ES-I3 (cell line): Measurements from ENCODE around the gene TOR1AIP2.
"Not testable (repeated sequence)": the region's sequence is repeated elsewhere in the genome, so short reads cannot be mapped to it uniquely, and the experiment has no call there.

Source experiments
- H3K36me3 ChIP-seq: 2 replicates; pipeline ENCODE4 v1.6.1; 2013; ENCODE audit warnings: mild to moderate bottlenecking, low read length, control low read depth, moderate library complexity; ENCODE audit not compliant: insufficient read depth
- H3K4me1 ChIP-seq: 2 replicates; pipeline ENCODE4 v1.6.1; 2013; ENCODE audit warnings: mild to moderate bottlenecking, control low read depth, low read length; ENCODE audit not compliant: insufficient read depth
- H3K9ac ChIP-seq: 2 replicates; pipeline ENCODE4 v1.6.1; 2013; ENCODE audit warnings: low read depth, mild to moderate bottlenecking, low read length, moderate library complexity
- H3K9me3 ChIP-seq: 2 replicates; pipeline ENCODE4 v1.6.1; 2013; ENCODE audit warnings: mild to moderate bottlenecking, low read length, moderate library complexity; ENCODE audit not compliant: control insufficient read depth, insufficient read depth

The TOR1AIP2 gene

GRCh38 chr1:179865377-179865776, 12.2 kb downstream of the TOR1AIP2 start:
- Histone ChIP-seq H3K9me3 (no peaks in the 10 kb centered on the region), H3K4me1 (no peaks in the 10 kb centered on the region), H3K36me3 (peaks cover 17% of the 10 kb centered on the region), H3K9ac (no peak overlapping the region)

DNA sequence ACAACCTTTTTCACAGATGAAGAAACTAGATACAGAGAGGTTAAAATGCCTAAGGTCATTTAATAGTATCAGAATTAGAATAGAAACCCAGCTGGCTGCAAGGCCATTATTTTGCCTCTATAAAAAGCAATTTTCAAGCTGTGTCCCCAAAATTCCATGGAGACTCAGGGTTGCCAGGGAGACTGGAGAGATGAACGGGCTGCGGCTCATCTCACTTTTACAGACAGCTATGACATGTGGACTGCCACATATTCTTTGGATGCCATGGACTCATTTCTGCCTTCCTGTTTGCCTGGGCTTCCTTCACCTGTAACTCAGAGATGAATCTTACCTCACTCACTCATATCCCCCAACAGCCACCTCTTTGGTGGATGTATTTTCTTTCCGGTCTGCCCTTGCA, 17.0 kb downstream of the TOR1AIP2 start:
- H3K9me3 ChIP-seq, result no peaks in the 10 kb centered on the region
- no peaks in the 10 kb centered on the region for H3K4me1 ChIP-seq
- no peak overlapping the region for H3K9ac ChIP-seq
- peaks cover 17% of the 10 kb centered on the region for H3K36me3 ChIP-seq

DNA sequence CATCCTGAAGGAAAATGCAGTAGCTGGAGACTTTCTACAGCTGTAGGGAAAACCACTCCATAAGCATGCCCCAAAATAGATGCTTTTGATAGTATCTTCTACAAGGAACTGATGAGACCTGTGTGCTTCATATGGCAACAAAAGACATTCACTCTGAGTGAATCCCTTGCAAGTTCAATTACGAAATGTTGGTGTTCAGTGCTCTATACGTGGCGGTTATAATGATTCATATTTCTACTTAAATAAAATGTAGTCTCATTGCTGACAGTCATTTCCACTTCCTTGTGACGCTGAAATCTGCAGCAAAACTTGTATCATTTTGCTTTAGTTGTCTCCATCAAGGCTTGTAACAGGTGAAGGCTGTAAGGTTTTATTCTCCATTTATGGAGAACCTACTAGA, 20.6 kb downstream of the TOR1AIP2 start:
- Histone ChIP-seq H3K4me1 (no peaks in the 10 kb centered on the region), H3K9ac (no peak overlapping the region), H3K9me3 (no peaks in the 10 kb centered on the region), H3K36me3 (peaks cover 3% of the 10 kb centered on the region; the same call in 1 of the 2 replicates)

GRCh38 chr1:179856296-179856695, 21.3 kb downstream of the TOR1AIP2 start:
- Histone ChIP-seq H3K4me1 (no peaks in the 10 kb centered on the region), H3K9me3 (no peaks in the 10 kb centered on the region), H3K36me3 (peaks cover 3% of the 10 kb centered on the region; the same call in 1 of the 2 replicates), H3K9ac (no peak overlapping the region)

DNA sequence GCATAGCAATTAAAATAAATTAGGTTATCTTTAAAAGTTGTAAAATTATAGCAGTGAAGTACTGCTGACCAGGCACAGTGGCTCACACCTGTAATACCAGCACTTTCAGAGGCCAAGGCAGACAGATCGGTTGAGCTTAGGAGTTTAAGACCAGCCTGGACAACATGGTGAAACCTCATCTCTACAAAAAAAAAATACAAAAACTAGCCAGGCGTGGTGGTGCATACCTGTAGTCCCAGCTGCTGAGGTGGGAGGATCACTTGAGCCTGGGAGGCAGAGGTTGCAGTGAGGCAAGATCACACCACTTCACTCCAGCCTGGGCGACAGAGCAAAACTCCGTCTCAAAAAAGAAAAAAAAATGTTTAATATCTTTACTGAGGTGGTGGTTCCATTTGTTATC, 21.8 kb downstream of the TOR1AIP2 start:
- not testable (repeated sequence) for H3K36me3 ChIP-seq, H3K9ac ChIP-seq, H3K4me1 ChIP-seq, H3K9me3 ChIP-seq

- H3K4me1 ChIP-seq, result no peaks in the 10 kb centered on the region
- peaks cover 14% of the 10 kb centered on the region for H3K36me3 ChIP-seq
- H3K9ac ChIP-seq, result no peak overlapping the region
- no peaks in the 10 kb centered on the region for H3K9me3 ChIP-seq
Measured at GRCh38 chr1:179853102-179853501, 24.5 kb downstream of the TOR1AIP2 start.

GRCh38 chr1:179848233-179848632, 29.4 kb downstream of the TOR1AIP2 start:
- Histone ChIP-seq H3K9ac (no peak overlapping the region), H3K36me3 (peaks cover 18% of the 10 kb centered on the region)

GRCh38 chr1:179840107-179840506, 37.5 kb downstream of the TOR1AIP2 start:
- Histone ChIP-seq H3K36me3 (no peaks in the 10 kb centered on the region), H3K9ac (no peak overlapping the region), H3K4me1 (no peaks in the 10 kb centered on the region), H3K9me3 (no peaks in the 10 kb centered on the region)

More at GRCh38 chr1:179848233-179848632, 29.4 kb downstream of the TOR1AIP2 start:
- no peaks in the 10 kb centered on the region for H3K4me1 ChIP-seq
- no peaks in the 10 kb centered on the region for H3K9me3 ChIP-seq

DNA sequence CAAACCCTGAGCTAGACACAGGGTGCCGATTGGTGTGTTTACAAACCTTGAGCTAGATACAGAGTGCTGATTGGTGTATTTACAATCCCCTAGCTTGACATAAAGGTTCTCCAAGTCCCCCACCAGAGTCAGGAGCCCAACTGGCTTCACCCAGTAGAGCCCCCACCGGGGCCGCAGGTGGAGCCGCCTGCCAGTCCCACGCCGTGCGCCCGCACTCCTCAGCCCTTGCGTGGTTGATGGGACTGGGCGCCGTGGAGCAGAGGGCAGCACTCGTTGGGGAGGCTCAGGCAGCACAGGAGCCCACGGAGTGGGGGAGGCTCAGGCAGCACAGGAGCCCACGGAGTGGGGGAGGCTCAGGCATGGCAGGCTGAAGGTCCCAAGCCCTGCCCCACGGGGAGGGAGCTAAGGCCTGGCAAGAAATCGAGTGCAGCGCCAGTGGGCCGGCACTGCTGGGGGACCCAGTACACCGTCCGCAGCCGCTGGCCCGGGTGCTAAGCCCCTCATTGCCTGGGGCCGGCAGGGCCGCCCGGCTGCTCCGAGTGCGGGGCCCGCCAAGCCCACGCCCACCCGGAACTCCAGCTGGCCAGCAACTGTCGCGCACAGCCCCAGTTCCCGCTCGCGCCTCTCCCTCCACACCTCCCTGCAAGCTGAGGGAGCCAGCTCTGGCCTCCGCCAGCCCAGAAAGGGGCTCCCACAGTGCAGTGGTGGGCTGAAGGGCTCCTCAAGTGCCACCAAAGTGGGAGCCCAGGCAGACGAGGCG, 40.7 kb downstream of the TOR1AIP2 start:
- H3K36me3 ChIP-seq, H3K4me1 ChIP-seq, H3K9ac ChIP-seq, H3K9me3 ChIP-seq: not testable (repeated sequence)

- Histone ChIP-seq H3K4me1 (no peaks in the 10 kb centered on the region), H3K36me3 (no peaks in the 10 kb centered on the region), H3K9me3 (no peaks in the 10 kb centered on the region), H3K9ac (no peak overlapping the region)
Measured at GRCh38 chr1:179831852-179832699, 45.5 kb downstream of the TOR1AIP2 start.

- Histone ChIP-seq H3K36me3 (no peaks in the 10 kb centered on the region), H3K9me3 (no peaks in the 10 kb centered on the region), H3K9ac (no peak overlapping the region), H3K4me1 (no peaks in the 10 kb centered on the region)
Measured at GRCh38 chr1:179831225-179831624, 46.4 kb downstream of the TOR1AIP2 start.

GRCh38 chr1:179828554-179829110, 49.0 kb downstream of the TOR1AIP2 start:
- Histone ChIP-seq H3K9ac (no peak overlapping the region), H3K36me3 (no peaks in the 10 kb centered on the region), H3K4me1 (no peaks in the 10 kb centered on the region), H3K9me3 (no peaks in the 10 kb centered on the region)

- Histone ChIP-seq H3K9me3 (no peaks in the 10 kb centered on the region), H3K9ac (no peak overlapping the region), H3K36me3 (no peaks in the 10 kb centered on the region), H3K4me1 (no peaks in the 10 kb centered on the region)
Measured at GRCh38 chr1:179826626-179827280, 50.9 kb downstream of the TOR1AIP2 start.

GRCh38 chr1:179825798-179826460, 51.7 kb downstream of the TOR1AIP2 start:
- no peaks in the 10 kb centered on the region for H3K4me1 ChIP-seq

More at GRCh38 chr1:179825798-179826460, 51.7 kb downstream of the TOR1AIP2 start:
- Histone ChIP-seq H3K36me3 (no peaks in the 10 kb centered on the region), H3K9me3 (no peaks in the 10 kb centered on the region), H3K9ac (no peak overlapping the region)
